HG02981 (cell line): Measurements from ENCODE around the gene ORC1.
A peak's percentile ranks its signal among the peaks of the same experiment; 100 is the strongest.
"Not testable (repeated sequence)": the region's sequence is repeated elsewhere in the genome, so short reads cannot be mapped to it uniquely, and the experiment has no call there.

Experiments
- ATAC-seq: cut with Tn5 transposase; IDR thresholded peaks from one replicate; pipeline ENCODE4 v1.9.1; 2021; ENCODE audit warnings: mild to moderate bottlenecking, moderate library complexity; ENCODE audit not compliant: unreplicated experiment

The ORC1 gene

DNA sequence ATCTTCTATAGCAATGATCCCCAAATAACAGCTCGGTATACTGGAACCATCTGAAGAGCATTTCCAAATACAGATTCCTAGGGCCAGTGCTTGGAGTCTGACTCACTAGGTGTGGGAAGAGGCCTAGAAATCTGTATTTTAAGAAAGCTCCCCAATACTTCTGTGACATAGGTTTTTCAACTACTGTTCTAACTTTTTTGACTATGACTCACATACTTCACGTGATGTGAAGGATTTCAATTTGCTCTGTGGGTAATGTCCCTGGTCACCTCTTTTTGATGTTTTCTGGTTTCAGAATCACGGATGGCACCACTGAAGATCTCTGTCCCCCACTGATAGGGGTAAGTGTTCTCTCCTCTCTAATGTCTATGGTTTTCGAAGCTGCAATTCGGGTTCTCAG, 11.0 kb downstream of the ORC1 start:
- ATAC-seq: no peak

DNA sequence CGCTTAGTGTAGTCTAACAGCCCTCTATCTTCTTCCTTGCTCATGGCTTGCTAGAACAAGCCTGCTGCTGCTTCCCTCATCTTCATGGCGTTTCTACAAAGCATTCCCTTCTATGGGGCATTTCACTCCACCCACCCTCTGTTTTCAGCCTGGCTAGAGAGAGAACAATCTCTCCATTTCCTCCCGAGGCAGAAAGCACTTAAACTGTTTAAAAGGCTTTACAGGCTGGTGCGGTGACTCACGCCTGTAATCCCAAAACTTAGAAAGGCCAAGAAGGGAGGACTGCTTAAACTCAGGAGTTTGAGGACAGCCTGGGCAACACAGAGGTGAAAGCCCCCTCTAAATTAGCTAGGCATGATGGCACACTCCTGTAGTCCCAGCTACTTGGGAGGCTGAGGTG, 17.8 kb downstream of the ORC1 start:
- ATAC-seq: no peak

DNA sequence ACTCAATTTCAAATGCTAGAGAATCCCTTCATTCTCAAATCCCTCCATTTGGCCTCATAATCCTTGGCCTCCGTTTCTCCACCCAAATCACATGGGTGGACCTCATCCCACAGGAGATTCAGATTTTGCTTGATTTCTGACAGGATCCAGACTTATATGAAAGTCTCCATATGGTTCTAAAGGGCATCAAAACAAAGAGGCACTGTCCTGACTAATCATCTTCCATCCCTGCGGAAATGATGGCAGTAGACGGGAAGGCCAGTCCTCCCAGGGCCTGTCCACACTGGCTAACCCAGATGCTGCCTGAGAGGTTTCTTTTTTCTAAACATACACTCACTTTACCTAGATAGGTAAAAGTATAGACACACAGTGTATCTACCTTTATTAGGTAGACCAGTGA, 18.8 kb downstream of the ORC1 start:
- no peak for ATAC-seq

DNA sequence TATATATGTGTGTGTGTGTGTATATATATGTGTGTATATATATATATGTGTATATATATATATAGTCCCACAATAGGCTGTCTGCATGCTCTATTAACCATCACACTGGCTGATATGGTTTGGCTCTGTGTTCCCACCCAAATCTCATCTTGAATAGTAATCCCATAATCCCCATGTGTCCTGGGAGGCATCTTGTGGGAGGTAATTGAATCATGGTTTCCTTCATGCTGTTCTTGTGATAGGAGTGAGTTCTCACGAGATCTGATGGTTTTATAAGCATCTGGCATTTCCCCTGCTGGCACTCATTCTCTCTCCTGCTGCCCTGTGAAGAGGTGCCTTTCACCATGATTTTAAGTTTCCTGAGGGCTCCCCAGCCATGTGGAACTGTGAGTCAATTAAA, 34.4 kb downstream of the ORC1 start:
- ATAC-seq: not testable (repeated sequence)

DNA sequence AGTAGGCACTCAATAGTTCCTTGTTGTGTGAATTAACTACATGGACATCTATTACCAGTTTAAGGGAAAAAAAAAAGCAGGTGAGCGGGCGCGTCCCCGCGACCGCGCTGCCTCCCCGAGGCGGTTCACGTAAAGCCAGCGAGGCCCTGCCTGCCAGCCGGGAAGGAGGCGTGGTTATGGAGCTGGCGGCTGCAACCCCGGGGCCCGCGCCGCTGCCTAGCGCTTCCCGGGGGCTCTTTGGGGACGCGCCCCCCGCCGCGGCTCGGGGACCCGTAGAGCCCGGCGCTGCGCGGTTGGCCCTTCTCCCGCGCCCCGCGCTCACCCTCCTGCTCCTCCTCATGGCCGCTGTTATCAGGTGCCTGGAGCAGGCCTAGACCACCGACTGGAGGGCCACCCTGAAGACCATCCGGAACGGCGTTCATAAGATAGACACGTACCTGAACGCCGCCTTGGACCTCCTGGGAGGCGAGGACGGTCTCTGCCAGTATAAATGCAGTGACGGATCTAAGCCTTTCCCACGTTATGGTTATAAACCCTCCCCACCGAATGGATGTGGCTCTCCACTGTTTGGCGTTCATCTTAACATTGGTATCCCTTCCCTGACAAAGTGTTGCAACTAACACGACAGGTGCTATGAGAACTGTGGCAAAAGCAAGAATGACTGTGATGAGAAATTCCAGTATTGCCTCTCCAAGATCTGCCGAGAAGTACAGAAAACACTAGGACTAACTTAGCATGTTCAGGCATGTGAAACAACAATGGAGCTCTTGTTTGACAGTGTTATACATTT, 35.6 kb downstream of the ORC1 start:
- no peak for ATAC-seq

DNA sequence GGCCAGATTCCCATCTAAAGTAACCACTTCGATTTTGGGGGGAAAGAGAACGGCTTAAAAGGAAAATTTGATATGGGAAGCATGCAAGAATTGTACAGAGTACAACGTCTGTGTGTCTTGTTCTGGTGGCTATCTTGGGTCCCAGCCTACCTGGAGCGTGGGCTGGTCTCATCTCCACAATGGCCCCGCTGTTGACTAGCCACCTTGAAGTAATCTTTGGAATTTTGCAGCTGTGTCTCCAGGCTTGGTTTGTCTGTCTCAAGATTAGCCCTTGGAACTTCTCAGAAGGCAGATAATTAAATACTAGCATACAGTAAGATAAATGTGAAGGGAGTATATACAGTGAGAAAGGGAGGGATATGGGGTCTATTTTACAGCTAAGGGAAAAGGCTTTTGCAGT, 37.0 kb downstream of the ORC1 start:
- ATAC-seq: no peak

DNA sequence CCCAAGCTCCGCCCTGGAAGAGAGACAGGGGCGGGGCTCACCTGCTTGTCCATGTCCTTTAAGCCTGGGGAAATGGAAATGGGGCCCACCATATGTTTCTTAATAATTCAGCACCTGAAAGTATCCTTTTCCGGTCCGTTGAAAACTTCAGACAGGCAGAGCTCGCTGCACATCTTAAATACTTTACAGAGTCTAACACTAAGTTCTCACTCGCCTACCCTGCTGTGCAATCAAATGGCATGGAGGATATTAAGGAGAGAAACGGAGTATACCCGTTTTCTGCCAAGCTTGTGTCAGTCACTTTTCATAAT, 37.8 kb downstream of the ORC1 start:
- no peak for ATAC-seq

DNA sequence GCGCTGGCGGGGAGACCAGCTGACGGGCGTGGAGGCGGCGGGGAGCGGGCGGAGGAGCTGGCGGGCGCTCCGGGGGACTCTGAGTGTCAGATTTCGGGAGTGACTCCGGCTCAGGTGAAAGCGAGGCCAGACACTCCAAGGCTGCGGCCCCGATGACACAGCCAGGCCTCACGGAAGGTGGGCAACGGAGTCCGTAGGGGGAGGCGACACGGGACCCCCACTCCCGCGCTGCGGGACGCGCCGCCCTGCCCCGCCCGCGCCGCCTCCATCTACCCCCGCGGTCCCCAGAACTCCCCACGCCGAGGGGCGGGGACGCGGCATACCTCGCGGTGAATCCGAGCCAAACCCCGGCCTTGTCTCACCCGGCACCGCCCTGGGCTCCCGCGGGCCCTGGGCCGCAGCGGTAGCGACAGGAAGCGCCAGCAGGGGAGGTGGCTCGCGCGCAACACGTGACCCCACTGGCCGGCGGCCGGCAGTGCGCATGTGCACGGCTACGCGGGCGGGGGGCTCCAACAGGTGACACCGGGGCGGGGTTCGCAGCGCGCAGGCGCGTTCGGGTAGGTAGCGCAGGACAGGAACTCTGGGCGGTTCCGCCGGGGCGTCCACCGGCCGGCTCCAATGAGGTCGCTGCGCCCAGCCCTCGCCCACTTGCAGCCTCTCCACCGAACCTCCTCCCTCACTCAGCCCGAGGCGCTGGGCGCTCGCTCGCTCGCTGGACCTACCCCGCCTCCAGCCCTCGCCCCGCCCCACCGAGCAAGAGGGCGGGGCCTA, 38.3 kb downstream of the ORC1 start, which contains the start of gene CC2D1B:
Gene CC2D1B (minus strand): TSS at position 460 of the 771 bp plus-strand sequence. CDS start 1,585 bp downstream, outside the sequence.
- peak; percentile 90 for ATAC-seq

DNA sequence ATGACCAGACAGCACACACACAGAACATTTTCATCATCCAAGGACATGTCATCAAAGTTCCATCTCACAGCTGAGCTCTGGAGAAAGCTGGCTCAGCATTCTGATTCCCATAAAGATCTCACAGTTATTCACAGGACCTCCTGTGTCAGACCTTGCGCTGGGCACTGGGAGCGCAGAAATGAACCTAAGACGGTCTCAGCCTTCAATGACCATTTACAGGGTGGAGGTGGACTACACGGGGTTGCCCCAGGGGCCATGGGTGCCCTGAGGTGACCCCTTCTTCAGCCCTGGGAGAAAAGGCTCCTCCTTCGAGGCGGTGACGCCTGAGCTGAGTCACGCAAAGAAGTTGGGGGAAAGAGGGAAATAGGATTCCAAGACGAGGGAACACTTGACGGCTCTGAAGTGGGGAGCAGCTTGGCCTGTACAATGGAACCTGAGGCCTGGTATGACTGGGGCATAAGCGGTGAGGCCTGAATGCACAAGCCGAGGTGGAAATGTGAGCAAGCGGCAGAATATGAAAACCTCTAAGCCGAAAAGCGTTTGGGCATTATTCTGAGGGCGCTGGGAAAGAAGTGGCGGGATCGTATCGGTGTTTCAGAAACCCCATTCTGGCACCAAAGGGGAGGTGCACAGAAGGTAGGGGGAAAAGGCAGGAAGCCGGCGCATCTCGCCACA, 39.0 kb downstream of the ORC1 start:
- ATAC-seq: no peak

DNA sequence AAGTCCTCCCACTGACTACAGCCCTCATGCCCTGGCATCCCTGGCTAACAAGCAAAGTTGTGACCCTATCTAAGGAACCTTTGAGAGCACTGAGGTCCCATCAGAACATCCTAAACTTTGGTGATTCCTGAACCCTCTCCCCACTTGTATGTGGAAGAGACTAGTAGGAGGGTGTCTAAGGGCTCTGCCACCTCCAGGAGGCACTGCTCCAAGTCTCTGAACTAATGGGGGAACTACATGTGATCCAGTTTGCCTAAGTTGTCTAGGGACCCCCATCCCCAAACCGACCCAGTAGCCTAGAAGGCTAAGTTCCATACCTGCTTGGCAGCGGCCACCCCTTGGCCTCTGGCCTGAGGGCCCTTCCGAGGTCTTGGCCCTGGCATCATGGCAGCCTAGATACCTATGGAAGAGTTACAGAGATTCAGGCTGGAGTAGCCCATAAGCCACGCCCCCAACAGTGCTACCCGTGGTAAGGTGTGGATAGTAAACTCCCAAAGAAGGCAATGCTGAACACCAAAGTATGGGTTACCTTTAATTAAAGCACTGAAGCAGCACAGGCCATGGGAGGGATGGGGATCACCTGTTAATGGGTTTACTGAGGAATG, 39.9 kb downstream of the ORC1 start:
- no peak for ATAC-seq

DNA sequence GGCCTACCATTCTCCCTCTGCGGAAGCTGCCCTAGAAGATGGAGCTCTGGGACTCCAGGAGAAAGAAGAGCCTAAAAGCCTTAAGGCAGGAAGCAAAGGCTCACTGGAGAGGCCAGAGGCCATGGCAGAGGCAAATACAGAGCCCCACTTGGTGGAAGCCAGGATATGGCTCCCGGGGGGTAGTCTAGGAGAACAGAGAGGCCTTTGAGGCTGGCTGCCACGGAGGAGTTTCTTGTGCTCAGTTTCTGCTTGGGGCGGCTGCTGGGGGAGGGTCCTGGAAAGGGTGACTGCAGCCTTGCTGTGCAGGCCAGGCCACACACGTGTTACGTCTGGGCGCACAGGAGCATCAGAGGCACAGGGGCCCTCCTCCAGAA, 43.6 kb downstream of the ORC1 start:
- no peak for ATAC-seq

DNA sequence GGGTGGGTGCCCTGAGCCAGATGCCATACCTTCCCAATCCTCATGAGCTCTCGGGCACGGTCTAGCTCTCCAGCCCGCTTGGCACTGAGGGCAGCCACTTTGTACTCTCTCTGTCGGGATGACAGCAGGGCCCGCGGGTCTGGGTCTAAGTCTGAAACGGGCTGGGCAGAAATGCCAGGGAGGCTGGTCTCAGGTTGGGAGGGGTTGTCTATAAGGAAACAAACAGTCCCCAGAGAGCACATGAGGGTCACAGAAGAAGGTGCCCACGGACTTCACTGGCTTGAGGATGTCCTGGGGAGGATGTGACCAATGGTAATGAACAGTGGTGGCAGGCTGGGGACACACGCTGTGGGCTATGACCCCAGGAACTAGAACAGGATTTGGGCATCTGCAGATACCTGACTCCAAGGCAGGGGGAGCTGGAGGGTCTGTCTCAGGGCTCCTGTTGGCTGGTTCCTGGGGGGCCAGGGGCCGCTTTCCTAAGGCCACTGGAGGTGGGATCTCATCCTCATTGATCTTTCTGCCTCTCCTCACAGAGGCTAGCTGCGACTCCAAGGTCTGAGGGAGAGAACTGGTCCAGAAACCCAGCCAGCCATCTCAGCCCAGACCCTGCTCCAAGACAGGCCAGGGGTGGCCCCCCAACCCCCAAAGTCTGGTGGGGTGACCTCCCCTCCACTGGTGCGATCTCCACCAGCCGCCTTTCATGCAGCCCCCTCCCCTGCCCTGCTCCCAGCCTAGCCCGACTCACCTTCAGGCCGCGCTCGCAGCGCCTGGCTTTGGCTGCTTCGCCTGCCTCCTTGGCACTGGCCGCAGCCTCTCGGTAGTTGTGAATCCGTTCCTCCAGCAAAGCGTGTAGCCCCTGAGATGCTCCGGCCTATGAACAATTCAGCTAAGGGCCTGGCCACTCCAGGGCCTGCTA, 44.3 kb downstream of the ORC1 start:
- no peak for ATAC-seq

DNA sequence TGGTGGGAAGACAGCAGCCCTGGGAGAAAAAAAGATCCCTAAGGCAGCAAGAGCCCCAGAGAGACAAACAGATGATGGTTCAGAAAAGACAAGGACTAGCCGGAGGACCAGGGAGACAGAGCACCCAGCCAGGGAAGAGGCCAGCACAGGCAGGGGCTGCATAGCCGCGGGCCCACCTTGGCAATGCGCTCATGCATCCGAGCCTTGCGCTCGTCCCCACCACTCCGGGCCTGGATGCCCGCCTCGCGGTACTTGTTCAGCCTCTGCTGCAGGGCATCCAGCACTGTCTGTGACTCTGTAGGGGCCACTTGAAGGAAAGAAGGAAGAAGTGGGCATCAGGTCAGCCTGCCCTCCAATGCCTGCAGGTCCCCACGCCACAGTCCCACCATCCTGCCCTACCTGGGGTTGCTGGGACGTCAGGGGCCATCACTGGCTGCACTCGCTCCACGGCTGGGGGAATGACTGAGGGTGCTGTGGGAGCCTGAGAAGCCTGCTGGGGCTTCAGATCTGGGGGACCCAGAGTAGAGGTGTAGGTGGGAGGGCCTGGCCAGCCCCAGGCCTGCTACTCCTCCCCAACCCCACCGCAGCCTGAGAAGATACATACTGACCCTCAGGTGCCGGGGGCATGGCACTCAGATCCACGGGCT, 45.2 kb downstream of the ORC1 start:
- ATAC-seq: no peak

DNA sequence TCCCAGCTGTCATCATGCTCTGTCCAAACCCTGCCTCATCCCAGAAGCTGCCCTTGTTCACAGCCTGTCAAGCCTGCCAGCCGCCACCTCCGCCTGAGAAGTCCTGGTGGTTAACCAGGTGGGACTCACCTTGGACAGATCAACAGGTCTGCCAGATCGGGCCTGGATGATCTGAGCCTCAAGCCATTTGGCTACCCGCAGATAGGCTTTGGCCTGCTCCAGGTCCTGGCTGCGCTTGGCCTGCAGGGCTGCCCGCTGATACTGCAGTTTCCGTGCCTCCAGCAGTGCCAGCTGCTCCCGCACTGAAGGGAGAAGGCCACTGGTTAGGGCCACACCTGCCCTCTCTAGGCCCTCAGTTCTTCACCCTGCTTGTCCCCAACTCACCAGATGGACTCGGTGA, 46.8 kb downstream of the ORC1 start:
- no peak for ATAC-seq

DNA sequence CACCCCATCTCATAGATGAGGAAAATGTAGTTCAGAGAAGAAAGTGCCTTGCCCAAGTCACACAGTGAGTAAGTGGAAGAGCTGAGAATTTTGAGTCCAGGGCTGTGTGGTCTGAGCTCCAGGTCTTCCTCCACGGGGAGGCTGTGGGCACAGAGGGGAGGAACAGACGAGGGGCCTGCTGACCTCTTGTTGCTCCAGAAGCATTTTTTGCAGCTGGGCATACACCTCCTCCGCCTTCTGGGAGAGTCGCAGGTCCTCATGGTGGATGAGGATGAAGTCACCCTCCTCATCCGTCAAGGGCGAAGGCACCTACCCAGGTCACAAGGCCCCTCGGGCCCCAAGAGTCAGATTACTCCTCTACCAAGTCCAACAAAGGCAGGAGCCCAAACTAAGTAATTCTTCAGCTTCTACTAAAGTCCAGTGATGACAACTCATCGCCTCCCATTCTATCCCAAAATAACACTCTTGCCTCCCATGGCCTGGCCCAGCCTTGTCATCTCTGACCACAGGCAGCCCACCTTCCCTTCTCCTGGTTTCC, 47.3 kb downstream of the ORC1 start:
- ATAC-seq: no peak

DNA sequence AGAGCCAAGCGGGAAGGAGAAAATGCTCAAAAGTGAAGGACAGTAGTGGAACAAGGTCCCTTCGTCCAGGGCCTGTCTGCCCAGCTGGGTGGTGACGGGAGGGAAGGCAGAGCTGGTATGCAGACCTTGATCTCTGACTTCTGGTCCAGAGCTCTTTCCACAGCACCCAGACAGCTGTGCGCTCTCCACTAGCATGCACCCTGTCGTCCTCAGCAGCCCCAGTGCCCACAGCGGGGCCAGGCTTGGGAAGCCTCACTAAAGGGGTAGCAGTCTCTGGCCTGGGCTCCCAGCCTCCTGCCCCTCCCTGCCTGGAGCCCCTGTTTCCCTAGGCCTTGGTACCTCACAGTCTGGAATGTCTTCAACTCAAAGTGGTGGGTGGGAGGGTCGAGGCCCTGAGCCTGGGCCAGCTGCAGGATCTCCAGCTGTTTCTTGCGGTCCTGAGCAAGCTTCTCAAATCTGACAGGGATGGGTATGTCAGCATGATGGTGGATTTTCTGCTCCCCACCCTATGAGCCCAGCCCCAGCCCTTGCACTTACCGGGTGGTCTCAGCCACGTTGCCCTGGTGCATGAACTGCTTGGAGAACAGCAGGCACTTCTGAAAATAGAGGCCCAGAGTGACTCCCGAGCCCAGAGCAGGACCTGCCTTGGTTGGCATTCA, 48.2 kb downstream of the ORC1 start:
- ATAC-seq: no peak

DNA sequence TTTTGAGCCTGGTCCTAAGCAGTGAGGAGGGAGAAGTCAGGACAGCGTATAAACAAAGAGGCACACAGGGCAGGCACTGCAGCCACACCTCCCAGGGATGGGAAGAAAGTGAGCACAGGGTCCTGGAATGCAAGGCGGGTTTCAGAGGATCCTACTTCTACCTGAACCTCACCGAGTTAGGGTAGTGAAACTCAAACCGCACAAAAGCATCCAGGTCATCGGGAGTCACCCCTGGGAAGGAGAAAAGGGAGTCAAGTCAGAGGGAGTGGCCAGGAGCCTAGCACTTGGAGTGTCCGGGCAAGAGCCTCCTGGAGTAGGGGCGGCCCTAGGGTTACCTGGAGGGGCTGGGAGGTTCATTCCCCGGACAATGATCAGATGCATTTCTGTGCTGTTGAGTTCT, 48.8 kb downstream of the ORC1 start:
- ATAC-seq: no peak

DNA sequence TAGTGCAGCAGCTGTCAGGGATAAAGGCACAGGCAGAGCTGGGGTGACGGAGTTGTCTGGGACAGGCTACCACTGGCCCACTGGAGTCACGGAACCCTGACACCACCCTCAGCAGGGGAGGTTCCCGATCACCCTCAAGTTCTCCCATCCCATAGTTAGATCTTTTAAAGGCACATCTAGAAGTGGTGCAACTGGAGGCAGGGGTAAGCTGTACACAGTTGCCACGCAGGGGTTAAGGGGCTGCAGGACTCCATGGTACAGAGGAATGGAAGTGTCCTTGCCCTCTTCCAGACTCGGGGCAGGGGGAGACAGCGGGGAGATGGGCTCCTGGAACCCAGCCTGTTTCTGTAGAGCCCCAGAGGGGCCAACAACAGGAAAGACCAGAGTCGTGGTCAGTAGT, 51.5 kb downstream of the ORC1 start:
- no peak for ATAC-seq

DNA sequence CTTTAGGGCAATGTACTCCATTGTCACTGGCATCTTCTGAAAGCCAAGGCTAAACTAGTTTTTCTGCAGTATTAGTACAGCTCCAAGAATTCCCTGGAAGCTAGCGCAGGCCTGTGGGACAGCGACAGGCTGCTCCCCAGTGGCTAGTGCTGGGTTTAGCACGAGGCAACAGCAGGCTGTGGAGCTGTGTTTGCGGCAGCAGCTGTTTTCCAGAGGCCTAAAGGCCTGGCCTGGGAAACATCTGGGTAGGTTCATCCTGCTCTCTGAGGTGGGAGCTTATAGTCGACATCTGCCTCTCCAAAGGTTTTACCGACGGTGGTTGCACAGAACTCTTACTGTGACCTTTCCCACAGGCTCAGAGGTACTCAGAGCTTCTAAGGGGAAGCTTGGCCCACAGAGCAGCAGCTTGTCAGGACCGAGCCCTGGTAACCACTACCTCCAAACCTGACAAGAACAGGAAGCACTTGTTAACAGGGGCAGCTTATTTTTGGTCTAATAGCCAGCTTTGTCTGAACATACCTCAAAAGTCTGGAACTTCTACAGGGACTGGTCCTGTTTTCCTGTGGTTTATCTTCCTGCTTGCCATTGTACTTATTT, 55.4 kb downstream of the ORC1 start:
- ATAC-seq: no peak
